Thymus (tissue), 11 donors: ENCODE measurements around the gene NEDD4. TPM values are rescaled to one million over a fixed set of nuclear protein-coding genes. Genes with fewer than 3 reads are reported as not detected.

Source experiments
- DNase-seq, 9 donors: peaks; one replicate each; pipeline ENCODE4 v3.0.0-alpha.2; 2013; ENCODE audit warnings: low spot score in 9 of 9, low read depth in 6 of 9, missing footprints in 1 of 9
- H3K27ac ChIP-seq, 2 donors: one replicate each; pipeline ENCODE4 v1.5.1; 2013; ENCODE audit warnings: control low read depth in 1 of 2, low read depth in 1 of 2, low read length in 1 of 2, mild to moderate bottlenecking in 1 of 2, moderate library complexity in 1 of 2
- H3K27me3 ChIP-seq, 2 donors: one replicate each; pipeline ENCODE4 v1.5.1; 2013; ENCODE audit warnings: low read length in 1 of 2; ENCODE audit not compliant: control insufficient read depth in 2 of 2, insufficient read depth in 1 of 2
- H3K36me3 ChIP-seq, 2 donors: one replicate each; pipeline ENCODE4 v1.5.1; 2013; ENCODE audit warnings: low read length in 1 of 2, mild to moderate bottlenecking in 1 of 2, moderate library complexity in 1 of 2; ENCODE audit not compliant: control insufficient read depth in 2 of 2, insufficient read depth in 2 of 2
- H3K4me1 ChIP-seq, 2 donors: one replicate each; pipeline ENCODE4 v1.5.1; 2013; ENCODE audit warnings: low read length in 2 of 2; ENCODE audit not compliant: control insufficient read depth in 2 of 2, insufficient read depth in 2 of 2
- H3K4me3 ChIP-seq, 2 donors: one replicate each; pipeline ENCODE4 v1.5.1; 2013; ENCODE audit warnings: low read length in 2 of 2, control low read depth in 1 of 2, mild to moderate bottlenecking in 1 of 2
- H3K9me3 ChIP-seq, 2 donors: one replicate each; pipeline ENCODE4 v1.5.1; 2013; ENCODE audit warnings: low read length in 1 of 2, mild to moderate bottlenecking in 1 of 2; ENCODE audit not compliant: control insufficient read depth in 2 of 2, insufficient read depth in 1 of 2
- WGBS: extraction: QIAGEN DNeasy Blood & Tissue Kit; methylation state at CpG from one replicate; pipeline ENCODE4 v1.1.7; 2013; 5-methylcytosine and 5-hydroxymethylcytosine counted together
- polyA plus RNA-seq: library from polyadenylated mRNA; stranded (reverse); fragments of 200-250 nt; gene quantifications from one replicate; pipeline ENCODE4 v1.2.3, GENCODE V29; 2013
- total RNA-seq: library from RNA; stranded (reverse); fragments of 120-200 nt; gene quantifications from one replicate; pipeline ENCODE4 v1.2.4, GENCODE V29; 2013
- donor health status: healthy.

Gene NEDD4
- total and polyA plus RNA-seq, 2 donors, result 4.4 to 8.8 TPM

GRCh38 chr15:55915876-55916567 is 77.4 kb downstream of the NEDD4 start:
- Histone ChIP-seq H3K36me3 (no peaks in the 10 kb centered on the region), H3K27ac (no peak overlapping the region)

GRCh38 chr15:55915221-55915620 is 78.2 kb downstream of the NEDD4 start:
- 99% methylated on average over 1 of the region's 1 CpG for WGBS

More at GRCh38 chr15:55915876-55916567, 77.4 kb downstream of the NEDD4 start:
- no peak for DNase-seq
- Histone ChIP-seq H3K4me1 (no peaks in the 10 kb centered on the region), H3K9me3 (no peaks in the 10 kb centered on the region), H3K27me3 (no peaks in the 10 kb centered on the region), H3K4me3 (no peak overlapping the region)
- 99% methylated on average over 6 of the region's 6 CpGs for WGBS

GRCh38 chr15:55914446-55914845 is 79.0 kb downstream of the NEDD4 start:
- Histone ChIP-seq H3K27me3 (no peaks in the 10 kb centered on the region), H3K27ac (no peak overlapping the region), H3K36me3 (no peaks in the 10 kb centered on the region), H3K4me1 (no peaks in the 10 kb centered on the region), H3K9me3 (no peaks in the 10 kb centered on the region), H3K4me3 (no peak overlapping the region)
- 92% methylated on average over 1 of the region's 1 CpG for WGBS
- no peak for DNase-seq

More at GRCh38 chr15:55915221-55915620, 78.2 kb downstream of the NEDD4 start:
- no peaks in the 10 kb centered on the region for H3K36me3 ChIP-seq
- no peak for DNase-seq
- no peak overlapping the region for H3K4me3 ChIP-seq
- H3K27me3 ChIP-seq, result no peaks in the 10 kb centered on the region
- H3K9me3 ChIP-seq, result no peaks in the 10 kb centered on the region
- no peaks in the 10 kb centered on the region for H3K4me1 ChIP-seq
- no peak overlapping the region for H3K27ac ChIP-seq

GRCh38 chr15:55912982-55913381 is 80.4 kb downstream of the NEDD4 start:
- Histone ChIP-seq H3K4me1 (no peaks in the 10 kb centered on the region), H3K36me3 (no peaks in the 10 kb centered on the region), H3K27me3 (no peaks in the 10 kb centered on the region), H3K27ac (no peak overlapping the region), H3K4me3 (no peak overlapping the region), H3K9me3 (no peaks in the 10 kb centered on the region)
- DNase-seq, result no peak
- WGBS, result 96% methylated on average over 2 of the region's 2 CpGs

- H3K4me3 ChIP-seq, result no peak overlapping the region
- no peaks in the 10 kb centered on the region for H3K36me3 ChIP-seq
- no peak overlapping the region for H3K27ac ChIP-seq
- no peaks in the 10 kb centered on the region for H3K9me3 ChIP-seq
- no peaks in the 10 kb centered on the region for H3K27me3 ChIP-seq
- H3K4me1 ChIP-seq, result no peaks in the 10 kb centered on the region
- no peak for DNase-seq
- 97% methylated on average over 9 of the region's 9 CpGs for WGBS
Measured at GRCh38 chr15:55909036-55909811, 84.2 kb downstream of the NEDD4 start.

GRCh38 chr15:55907797-55908196 is 85.6 kb downstream of the NEDD4 start:
- no peaks in the 10 kb centered on the region for H3K9me3 ChIP-seq
- 99% methylated on average over 4 of the region's 4 CpGs for WGBS
- DNase-seq, result no peak
- no peaks in the 10 kb centered on the region for H3K4me1 ChIP-seq
- no peaks in the 10 kb centered on the region for H3K27me3 ChIP-seq
- H3K36me3 ChIP-seq, result no peaks in the 10 kb centered on the region
- H3K27ac ChIP-seq, result no peak overlapping the region
- H3K4me3 ChIP-seq, result no peak overlapping the region

GRCh38 chr15:55902981-55903380 is 90.4 kb downstream of the NEDD4 start:
- WGBS, result 97% methylated on average over 4 of the region's 4 CpGs
- no peaks in the 10 kb centered on the region for H3K27me3 ChIP-seq
- H3K27ac ChIP-seq, result no peak overlapping the region
- H3K4me3 ChIP-seq, result no peak overlapping the region
- no peaks in the 10 kb centered on the region for H3K36me3 ChIP-seq
- H3K9me3 ChIP-seq, result no peaks in the 10 kb centered on the region
- H3K4me1 ChIP-seq, result no peaks in the 10 kb centered on the region
- DNase-seq, result no peak

GRCh38 chr15:55900019-55900418 is 93.4 kb downstream of the NEDD4 start:
- Histone ChIP-seq H3K27me3 (no peaks in the 10 kb centered on the region), H3K4me1 (no peaks in the 10 kb centered on the region), H3K9me3 (no peaks in the 10 kb centered on the region), H3K4me3 (no peak overlapping the region), H3K27ac (no peak overlapping the region), H3K36me3 (no peaks in the 10 kb centered on the region)
- DNase-seq, result no peak
- WGBS, result 97% methylated on average over 3 of the region's 3 CpGs

- H3K9me3 ChIP-seq, result no peaks in the 10 kb centered on the region
- H3K27ac ChIP-seq, result no peak overlapping the region
- no peaks in the 10 kb centered on the region for H3K4me1 ChIP-seq
- no peak overlapping the region for H3K4me3 ChIP-seq
- H3K36me3 ChIP-seq, result no peaks in the 10 kb centered on the region
- H3K27me3 ChIP-seq, result no peaks in the 10 kb centered on the region
- WGBS, result 95% methylated on average over 1 of the region's 1 CpG
- DNase-seq, result no peak
Measured at GRCh38 chr15:55899537-55899936, 93.9 kb downstream of the NEDD4 start.
